Naive thymus-derived CD4-positive, alpha-beta T cell (primary cell): ENCODE data around the gene OPA3. TPM values are rescaled to one million over a fixed set of nuclear protein-coding genes. Genes with fewer than 3 reads are reported as not detected.
A peak's percentile ranks its signal among the peaks of the same experiment; 100 is the strongest.

Experiments used
- ATAC-seq: fragments of 150-1000 bp; cut with Tn5 transposase; 2 replicates; pipeline ENCODE4 v1.10.0; 2021; ENCODE audit warnings: mild to moderate bottlenecking, moderate library complexity
- CTCF ChIA-PET: fragments of 350-600 bp; sonication (Branson Sonifier 250); formaldehyde crosslinking; loops from one replicate; lab custom pipeline; 2021; ENCODE audit warnings: antibody characterized with exemption; lab: Charles Lee
- POLR2A ChIA-PET: fragments of 350-600 bp; sonication (Branson Sonifier 250); formaldehyde crosslinking; loops from one replicate; lab custom pipeline; 2021; ENCODE audit warnings: antibody characterized with exemption, inconsistent platforms; lab: Charles Lee
- DNase-seq, 9 donors: peaks; one replicate each; pipeline versions ENCODE4 v3.0.0 to v3.0.0-alpha.2; 2020 to 2022; ENCODE audit warnings: mixed read lengths in 1 of 9
- H3K27ac ChIP-seq: one replicate; pipeline ENCODE4 v1.7.0; 2013; ENCODE audit warnings: mild to moderate bottlenecking, low read depth, low read length, moderate library complexity
- H3K27me3 ChIP-seq, 2 donors: one replicate each; pipeline ENCODE4 v1.7.0; 2013; ENCODE audit warnings: low read length in 2 of 2, mild to moderate bottlenecking in 2 of 2, moderate library complexity in 2 of 2; ENCODE audit not compliant: control insufficient read depth in 2 of 2, insufficient read depth in 2 of 2
- H3K36me3 ChIP-seq, 3 experiments: 1 replicate in 2 of 3; 2 replicates in 1 of 3; pipeline ENCODE4 v1.7.0; 2013; ENCODE audit warnings: low read length in 3 of 3, mild to moderate bottlenecking in 3 of 3, moderate library complexity in 1 of 3; ENCODE audit not compliant: insufficient read depth in 3 of 3, control insufficient read depth in 2 of 3
- H3K4me1 ChIP-seq, 2 donors: one replicate each; pipeline ENCODE4 v1.7.0; 2013; ENCODE audit warnings: low read length in 2 of 2, mild to moderate bottlenecking in 2 of 2, moderate library complexity in 1 of 2; ENCODE audit not compliant: control insufficient read depth in 2 of 2, insufficient read depth in 2 of 2
- H3K4me3 ChIP-seq: 2 replicates; pipeline ENCODE4 v1.7.0; 2013; ENCODE audit warnings: mild to moderate bottlenecking, low read length
- H3K9me3 ChIP-seq, 3 experiments: 1 replicate in 2 of 3; 2 replicates in 1 of 3; pipeline ENCODE4 v1.7.0; 2013; ENCODE audit warnings: low read length in 3 of 3; ENCODE audit not compliant: control insufficient read depth in 2 of 3
- H3K27ac Mint-ChIP-seq, 9 donors: one replicate each; pipeline ENCODE4 v1.8.0; 2020 to 2022; ENCODE audit warnings: mixed read lengths in 9 of 9, mild to moderate bottlenecking in 8 of 9, moderate library complexity in 5 of 9, inconsistent platforms in 2 of 9
- H3K27me3 Mint-ChIP-seq, 5 donors: one replicate each; pipeline ENCODE4 v1.8.0; 2021 to 2022; ENCODE audit warnings: mixed read lengths in 5 of 5, mild to moderate bottlenecking in 1 of 5
- H3K36me3 Mint-ChIP-seq, 5 donors: one replicate each; pipeline ENCODE4 v1.8.0; 2020 to 2022; ENCODE audit warnings: mixed read lengths in 5 of 5, mild to moderate bottlenecking in 3 of 5, inconsistent platforms in 1 of 5
- H3K4me1 Mint-ChIP-seq, 7 donors: one replicate each; pipeline ENCODE4 v1.8.0; 2020 to 2022; ENCODE audit warnings: mixed read lengths in 7 of 7, mild to moderate bottlenecking in 3 of 7, inconsistent platforms in 1 of 7
- H3K4me3 Mint-ChIP-seq, 10 donors: one replicate each; pipeline ENCODE4 v1.8.0; 2020 to 2022; ENCODE audit warnings: mild to moderate bottlenecking in 10 of 10, mixed read lengths in 10 of 10, moderate library complexity in 6 of 10, inconsistent platforms in 2 of 10
- H3K9me3 Mint-ChIP-seq, 11 donors: one replicate each; pipeline ENCODE4 v1.8.0; 2020 to 2022; ENCODE audit warnings: mixed read lengths in 11 of 11, mild to moderate bottlenecking in 4 of 11, inconsistent platforms in 1 of 11, moderate library complexity in 1 of 11
- intact Hi-C, 2 donors: fragments of 100-400 bp; cut with micrococcal nuclease; formaldehyde crosslinking; loops; one replicate each; pipeline ENCODE4 v1.15.1; 2023
- polyA plus RNA-seq, 2 donors: library from polyadenylated mRNA; unstranded; fragments of 300-500 nt; fragmentation: Illumina TruSeq; gene quantifications; one replicate each; pipeline ENCODE4 v1.2.3, GENCODE V29; 2021
- total RNA-seq, 6 experiments: library from RNA in 5 of 6; stranded (reverse) in 5 of 6; gene quantifications; 1 replicate in 5 of 6; 2 replicates in 1 of 6; pipeline ENCODE4 v1.2.3 and lab custom pipeline; 2021 to 2026

OPA3 gene
- total and polyA plus RNA-seq, 7 experiments from 2014 or later: 7.8 to 26.1 (median 9.1) TPM

GRCh38 chr19:45547965-45548609 is 36.5 kb downstream of the OPA3 start:
- intact Hi-C loops: no loop called here
- DNase-seq (no peak), ATAC-seq (no peak)
- H3K27me3 ChIP-seq: no peaks in the 10 kb centered on the region
- POLR2A ChIA-PET: no interaction called here
- Mint-ChIP-seq H3K27me3 (no peaks in the 10 kb centered on the region), H3K4me3 (no peak overlapping the region), H3K4me1 (peaks cover 0 to 6% (median 0%) of the 10 kb centered on the region in 7 donors), H3K9me3 (peaks cover 0 to 1% (median 0%) of the 10 kb centered on the region in 11 donors), H3K36me3 (peaks cover 0 to 13% (median 5%) of the 10 kb centered on the region in 5 donors), H3K27ac (peak overlapping the region in 1 of 9 donors; percentile 23)
- no peak overlapping the region for H3K4me3 ChIP-seq
- H3K36me3 ChIP-seq: peaks cover 0 to 7% (median 0%) of the 10 kb centered on the region in 3 experiments
- H3K27ac ChIP-seq: no peak overlapping the region
- no peaks in the 10 kb centered on the region for H3K9me3 ChIP-seq
- no peaks in the 10 kb centered on the region for H3K4me1 ChIP-seq
- CTCF ChIA-PET: no interaction called here

- no peak overlapping the region for H3K4me3 ChIP-seq
- ChIA-PET POLR2A (no interaction called here), CTCF (no interaction called here)
- H3K36me3 ChIP-seq: no peaks in the 10 kb centered on the region
- peak overlapping the region in 1 of 9 donors; percentile 77 for H3K27ac Mint-ChIP-seq
- intact Hi-C loops: no loop called here
- H3K4me1 ChIP-seq: no peaks in the 10 kb centered on the region
- no peak overlapping the region for H3K27ac ChIP-seq
- H3K9me3 ChIP-seq: no peaks in the 10 kb centered on the region
- peaks cover 0 to 6% (median 0%) of the 10 kb centered on the region in 7 donors for H3K4me1 Mint-ChIP-seq
- DNase-seq (no peak), ATAC-seq (no peak)
- no peak overlapping the region for H3K4me3 Mint-ChIP-seq
- no peaks in the 10 kb centered on the region for H3K27me3 Mint-ChIP-seq
- peaks cover 0 to 9% (median 2%) of the 10 kb centered on the region in 5 donors for H3K36me3 Mint-ChIP-seq
- no peaks in the 10 kb centered on the region for H3K27me3 ChIP-seq
- H3K9me3 Mint-ChIP-seq: peaks cover 0 to 1% (median 0%) of the 10 kb centered on the region in 11 donors
Observed at GRCh38 chr19:45547211-45547770, 37.3 kb downstream of the OPA3 start.

- ATAC-seq: no peak
- ChIA-PET CTCF (no interaction called here), POLR2A (no interaction called here)
- no peaks in the 10 kb centered on the region for H3K4me1 ChIP-seq
- H3K9me3 ChIP-seq: no peaks in the 10 kb centered on the region
- intact Hi-C loops: no loop called here
- no peaks in the 10 kb centered on the region for H3K36me3 ChIP-seq
- no peak overlapping the region for H3K4me3 ChIP-seq
- H3K27me3 ChIP-seq: no peaks in the 10 kb centered on the region
- Mint-ChIP-seq H3K9me3 (peaks cover 0 to 7% (median 0%) of the 10 kb centered on the region in 11 donors), H3K4me1 (peaks cover 0 to 6% (median 0%) of the 10 kb centered on the region in 7 donors), H3K27ac (no peak overlapping the region), H3K27me3 (no peaks in the 10 kb centered on the region), H3K4me3 (no peak overlapping the region), H3K36me3 (peaks cover 0 to 10% (median 0%) of the 10 kb centered on the region in 5 donors)
- H3K27ac ChIP-seq: no peak overlapping the region
- DNase-seq: no peak
Observed at GRCh38 chr19:45542234-45542668, 42.4 kb downstream of the OPA3 start.

- H3K4me3 ChIP-seq: no peak overlapping the region
- peaks cover 0 to 10% (median 0%) of the 10 kb centered on the region in 5 donors for H3K36me3 Mint-ChIP-seq
- H3K27me3 Mint-ChIP-seq: no peaks in the 10 kb centered on the region
- CTCF ChIA-PET: no interaction called here
- H3K4me1 Mint-ChIP-seq: peaks cover 0 to 6% (median 0%) of the 10 kb centered on the region in 7 donors
- no peaks in the 10 kb centered on the region for H3K4me1 ChIP-seq
- POLR2A ChIA-PET: no interaction called here
- H3K4me3 Mint-ChIP-seq: no peak overlapping the region
- no peaks in the 10 kb centered on the region for H3K27me3 ChIP-seq
- intact Hi-C loops: no loop called here
- H3K36me3 ChIP-seq: no peaks in the 10 kb centered on the region
- no peak for DNase-seq
- no peak overlapping the region for H3K27ac Mint-ChIP-seq
- no peak overlapping the region for H3K27ac ChIP-seq
- ATAC-seq: no peak
- peaks cover 0 to 7% (median 0%) of the 10 kb centered on the region in 11 donors for H3K9me3 Mint-ChIP-seq
- H3K9me3 ChIP-seq: no peaks in the 10 kb centered on the region
Observed at GRCh38 chr19:45539459-45539858, 45.1 kb downstream of the OPA3 start.

GRCh38 chr19:45531349-45531748 is 53.3 kb downstream of the OPA3 start:
- peaks cover 0 to 9% of the 10 kb centered on the region in 2 donors for H3K4me1 ChIP-seq
- Mint-ChIP-seq H3K27ac (no peak overlapping the region), H3K27me3 (peaks cover 0 to 4% (median 0%) of the 10 kb centered on the region in 5 donors), H3K36me3 (peaks cover 0 to 17% (median 0%) of the 10 kb centered on the region in 5 donors), H3K4me1 (peaks cover 5 to 22% (median 16%) of the 10 kb centered on the region in 7 donors), H3K4me3 (no peak overlapping the region), H3K9me3 (peaks cover 0 to 5% (median 0%) of the 10 kb centered on the region in 11 donors)
- H3K4me3 ChIP-seq: no peak overlapping the region
- no peaks in the 10 kb centered on the region for H3K9me3 ChIP-seq
- ATAC-seq (no peak), DNase-seq (no peak)
- H3K27me3 ChIP-seq: no peaks in the 10 kb centered on the region
- H3K27ac ChIP-seq: no peak overlapping the region
- intact Hi-C loops: no loop called here
- CTCF ChIA-PET: interaction anchor here (0.6 kb wide), 1 partner anchor 821 kb away, joined by 5 read pairs; no protein-coding TSS in a partner anchor
- POLR2A ChIA-PET: interaction anchor here (1.4 kb wide), 1 partner anchor 114 kb away, joined by 5 read pairs; no protein-coding TSS in a partner anchor
- H3K36me3 ChIP-seq: peaks cover 0 to 8% (median 6%) of the 10 kb centered on the region in 3 experiments

GRCh38 chr19:45529420-45529785 is 55.2 kb downstream of the OPA3 start:
- CTCF ChIA-PET: interaction anchor here (0.8 to 2.3 kb wide), 2 partner anchors 113 to 115 kb away, joined by 3 to 9 read pairs; no protein-coding TSS in a partner anchor
- peaks cover 5 to 28% (median 11%) of the 10 kb centered on the region in 3 experiments for H3K36me3 ChIP-seq
- intact Hi-C loops: no loop called here
- ATAC-seq (peak; percentile 21), DNase-seq (no peak)
- Mint-ChIP-seq H3K27me3 (peaks cover 0 to 4% (median 0%) of the 10 kb centered on the region in 5 donors), H3K9me3 (peaks cover 0 to 5% (median 0%) of the 10 kb centered on the region in 11 donors), H3K4me1 (peaks cover 9 to 22% (median 16%) of the 10 kb centered on the region in 7 donors), H3K4me3 (peak overlapping the region in 9 of 10 donors; percentile 25 to 77 (median 64)), H3K27ac (peak overlapping the region in 2 of 9 donors; percentile 32 to 59), H3K36me3 (peaks cover 0 to 17% (median 0%) of the 10 kb centered on the region in 5 donors)
- peaks cover 0 to 9% of the 10 kb centered on the region in 2 donors for H3K4me1 ChIP-seq
- no peak overlapping the region for H3K4me3 ChIP-seq
- no peaks in the 10 kb centered on the region for H3K27me3 ChIP-seq
- H3K9me3 ChIP-seq: no peaks in the 10 kb centered on the region
- H3K27ac ChIP-seq: no peak overlapping the region
- POLR2A ChIA-PET: interaction anchor here (0.8 to 1.8 kb wide), 4 partner anchors 24 to 113 kb away, joined by 3 to 4 read pairs (median 4); no protein-coding TSS in a partner anchor
